Panc1 (cell line): ENCODE data around the gene WSCD1.

Experiments
- POLR2AphosphoS5 ChIP-seq: IDR thresholded peaks from 2 replicates; pipeline ENCODE4 v1.6.1; 2012; ENCODE audit warnings: mild to moderate bottlenecking, low read depth, low read length, moderate library complexity
- TF ChIP-seq, protein P1 (sequence below): fragments of 450-650 bp; IDR thresholded peaks from 2 replicates; pipeline ENCODE4 v1.5.1; 2017; ENCODE audit warnings: mild to moderate bottlenecking

DNA sequence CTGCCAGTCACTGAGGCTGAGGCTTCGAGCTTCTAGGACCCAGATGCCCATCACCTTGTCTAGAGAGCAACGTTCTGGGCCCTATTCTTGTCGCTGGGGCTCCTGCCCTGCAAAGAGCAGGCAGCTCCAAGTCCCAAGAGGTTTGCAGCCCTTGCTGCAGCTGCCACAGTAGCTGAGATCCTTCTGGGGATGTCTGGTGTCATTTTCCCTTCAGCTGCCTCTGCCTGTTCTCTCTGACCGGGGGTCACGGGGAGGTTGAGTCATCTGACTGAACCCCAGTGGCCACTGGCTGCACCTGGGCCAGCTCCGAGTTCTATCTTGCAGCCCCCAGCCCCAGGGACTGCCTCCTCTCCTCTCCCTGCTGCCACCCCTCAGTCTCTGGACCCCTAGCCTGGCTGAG, 4.9 kb downstream of the WSCD1 start:
- TF ChIP-seq POLR2AphosphoS5: no peak
- TF ChIP-seq, protein P1, sequence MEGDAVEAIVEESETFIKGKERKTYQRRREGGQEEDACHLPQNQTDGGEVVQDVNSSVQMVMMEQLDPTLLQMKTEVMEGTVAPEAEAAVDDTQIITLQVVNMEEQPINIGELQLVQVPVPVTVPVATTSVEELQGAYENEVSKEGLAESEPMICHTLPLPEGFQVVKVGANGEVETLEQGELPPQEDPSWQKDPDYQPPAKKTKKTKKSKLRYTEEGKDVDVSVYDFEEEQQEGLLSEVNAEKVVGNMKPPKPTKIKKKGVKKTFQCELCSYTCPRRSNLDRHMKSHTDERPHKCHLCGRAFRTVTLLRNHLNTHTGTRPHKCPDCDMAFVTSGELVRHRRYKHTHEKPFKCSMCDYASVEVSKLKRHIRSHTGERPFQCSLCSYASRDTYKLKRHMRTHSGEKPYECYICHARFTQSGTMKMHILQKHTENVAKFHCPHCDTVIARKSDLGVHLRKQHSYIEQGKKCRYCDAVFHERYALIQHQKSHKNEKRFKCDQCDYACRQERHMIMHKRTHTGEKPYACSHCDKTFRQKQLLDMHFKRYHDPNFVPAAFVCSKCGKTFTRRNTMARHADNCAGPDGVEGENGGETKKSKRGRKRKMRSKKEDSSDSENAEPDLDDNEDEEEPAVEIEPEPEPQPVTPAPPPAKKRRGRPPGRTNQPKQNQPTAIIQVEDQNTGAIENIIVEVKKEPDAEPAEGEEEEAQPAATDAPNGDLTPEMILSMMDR: no peak
